GM12878 (cell line): ENCODE data around the gene SGTB. TPM values are rescaled to one million over a fixed set of nuclear protein-coding genes. Genes with fewer than 3 reads are reported as not detected.
A peak's percentile ranks its signal among the peaks of the same experiment; 100 is the strongest.

ENCODE experiments used
- ATF7 ChIP-seq: fragments of 450-650 bp; IDR thresholded peaks from 2 replicates; pipeline ENCODE4 v1.6.1; 2016; ENCODE audit warnings: low read depth, mild to moderate bottlenecking
- FOXK2 ChIP-seq: fragments of 450-650 bp; IDR thresholded peaks from 2 replicates; pipeline ENCODE4 v1.6.1; 2017; ENCODE audit warnings: mild to moderate bottlenecking, moderate library complexity
- MEF2A ChIP-seq: IDR thresholded peaks from 2 replicates; pipeline ENCODE4 v1.6.1; 2011; ENCODE audit warnings: low read depth, mild to moderate bottlenecking, low read length, moderate library complexity; ENCODE audit not compliant: insufficient read depth
- MTA2 ChIP-seq: fragments of 450-650 bp; IDR thresholded peaks from 2 replicates; pipeline ENCODE4 v1.6.1; 2016; ENCODE audit warnings: low read depth, mild to moderate bottlenecking, moderate library complexity
- NBN ChIP-seq: fragments of 450-650 bp; IDR thresholded peaks from 2 replicates; pipeline ENCODE4 v1.6.1; 2016
- PAX5 ChIP-seq: IDR thresholded peaks from 2 replicates; pipeline ENCODE4 v1.6.1; 2011; ENCODE audit warnings: low read depth, low read length, borderline replicate concordance
- POLR2AphosphoS2 ChIP-seq: IDR thresholded peaks from 2 replicates; pipeline ENCODE4 v1.6.1; 2011; ENCODE audit warnings: low read depth, mild to moderate bottlenecking, low read length, improper control_type of control experiment, moderate library complexity
- RAD21 ChIP-seq: IDR thresholded peaks from 2 replicates; pipeline ENCODE4 v1.6.1; 2011; ENCODE audit warnings: mild to moderate bottlenecking, low read depth, low read length, moderate library complexity; ENCODE audit not compliant: insufficient read depth
- SIX5 ChIP-seq: IDR thresholded peaks from 2 replicates; pipeline ENCODE4 v1.6.1; 2011; ENCODE audit warnings: mild to moderate bottlenecking, low read depth, low read length, moderate library complexity; ENCODE audit not compliant: severe bottlenecking
- SMC3 ChIP-seq: IDR thresholded peaks from 2 replicates; pipeline ENCODE4 v1.6.1; 2011; ENCODE audit warnings: low read length, improper control_type of control experiment, borderline replicate concordance
- SREBF1 ChIP-seq: IDR thresholded peaks from 2 replicates; pipeline ENCODE4 v1.6.1; 2012; ENCODE audit warnings: mild to moderate bottlenecking, low read length
- TCF7 ChIP-seq: IDR thresholded peaks from 2 replicates; pipeline ENCODE4 v1.6.1; 2014; ENCODE audit warnings: antibody characterized with exemption, borderline replicate concordance
- ZNF217 ChIP-seq: fragments of 450-650 bp; IDR thresholded peaks from 2 replicates; pipeline ENCODE4 v1.6.1; 2017; ENCODE audit warnings: antibody characterized with exemption, mild to moderate bottlenecking
- ZNF592 ChIP-seq: fragments of 450-650 bp; IDR thresholded peaks from 2 replicates; pipeline ENCODE4 v1.6.1; 2017; ENCODE audit warnings: mild to moderate bottlenecking, moderate library complexity
- polyA plus RNA-seq, 11 experiments: library from polyadenylated mRNA; depleted of rRNA in 4 of 11; unstranded in 6 of 11; stranded (reverse) in 5 of 11; fragments of >200 nt; fragmentation: Nextera tagmentation in 4 of 11; fragmentation: Illumina TruSeq in 1 of 11; extraction: Ambion mirVana in 4 of 11; extraction: Trizol in 1 of 11; gene quantifications; 1 replicate in 1 of 11; 2 replicates in 10 of 11; pipeline versions ENCODE4 v1.2.1 to v1.2.3, GENCODE V29; 2011 to 2016; ENCODE audit warnings: inconsistent platforms in 2 of 11, missing spikeins in 2 of 11, low read depth in 1 of 11
- total RNA-seq, 4 experiments: library from RNA; depleted of rRNA in 3 of 4; stranded (reverse); fragments of >200 nt in 3 of 4; fragmentation: Illumina TruSeq in 1 of 4; extraction: Trizol in 1 of 4; gene quantifications; 2 replicates each; pipeline versions ENCODE4 v1.2.1 to v1.2.3, GENCODE V29; 2013 to 2021
- TF ChIP-seq, protein P1 (sequence below): fragments of 450-650 bp; formaldehyde crosslinking; IDR thresholded peaks from 2 replicates; pipeline ENCODE4 v1.4.0; 2020; ENCODE audit warnings: mild to moderate bottlenecking, moderate library complexity
- TF ChIP-seq, protein P2 (sequence below): fragments of 450-650 bp; formaldehyde crosslinking; IDR thresholded peaks from 2 replicates; pipeline ENCODE4 v1.5.0; 2022; ENCODE audit warnings: mild to moderate bottlenecking, missing genetic modification characterization
- TF ChIP-seq, protein P3 (sequence below): IDR thresholded peaks from 2 replicates; pipeline ENCODE4 v1.6.1; 2012; ENCODE audit warnings: low read depth, low read length, improper control_type of control experiment

SGTB gene
- total and polyA plus RNA-seq, 10 of the 15 experiments (the other 5 are each of a cell fraction or from before 2014, with no cell fraction given): 1.0 to 7.8 (median 5.4) TPM

DNA sequence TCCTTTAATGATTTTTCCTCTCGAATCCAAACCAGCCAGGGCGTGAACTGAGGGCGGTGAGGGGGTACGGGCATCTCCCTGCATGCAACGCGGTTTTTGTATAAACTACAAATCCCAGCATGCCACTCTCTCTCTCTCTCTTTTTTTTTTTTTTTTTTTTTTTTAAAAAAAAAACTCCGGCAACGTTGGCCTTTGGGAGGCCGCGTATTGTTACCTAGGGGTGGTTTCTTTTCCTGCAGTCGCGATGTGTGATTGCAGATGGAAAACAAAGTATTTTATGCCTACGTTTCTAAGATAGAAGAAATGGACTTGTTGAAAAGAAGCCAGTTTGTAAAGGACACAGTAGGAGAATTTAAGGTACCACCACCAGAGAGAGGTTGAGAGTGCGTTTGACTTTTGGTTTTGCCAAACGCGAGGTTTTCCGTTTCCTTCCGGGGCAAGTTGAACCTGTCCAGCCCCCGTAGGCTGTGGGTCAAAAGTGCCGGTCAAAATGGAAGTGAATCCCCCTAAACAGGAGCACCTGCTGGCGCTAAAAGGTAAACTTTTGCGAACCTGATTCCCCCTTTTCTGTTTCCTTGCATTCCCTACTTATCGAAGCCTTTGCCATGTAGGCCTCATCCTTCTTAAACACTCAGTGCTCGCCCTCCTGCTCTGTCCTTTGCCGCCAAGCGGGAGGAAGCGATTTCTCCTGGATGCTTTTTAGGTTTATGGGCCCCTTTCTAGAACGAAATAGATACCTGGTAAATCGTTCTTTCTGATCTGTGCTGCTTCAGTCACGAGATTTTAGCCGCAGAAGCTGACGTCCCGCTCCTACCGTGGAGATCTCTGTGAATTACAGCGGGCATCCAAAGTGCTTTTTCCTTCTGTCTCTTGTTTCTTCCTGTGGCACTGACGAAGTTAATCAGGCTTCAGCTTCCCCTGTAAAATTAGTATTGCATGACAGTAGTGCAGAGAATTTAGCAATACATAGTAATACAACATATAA lies 97.0 kb downstream of the SGTB start, which contains the start of the genes SHLD3 and TRAPPC13 (continued):
- TF ChIP-seq ZNF592: no peak
- peak; percentile 75 for TF ChIP-seq SIX5
- peak; percentile 57 for TF ChIP-seq SREBF1
- TF ChIP-seq NBN: peak; percentile 83
- 0 out of 2 replicates have a peak, but pooled peaks have one; percentile 8 for TF ChIP-seq MEF2A
- peak; percentile 75 for TF ChIP-seq ATF7
- peak; percentile 91 for TF ChIP-seq MTA2
- TF ChIP-seq, protein P1, sequence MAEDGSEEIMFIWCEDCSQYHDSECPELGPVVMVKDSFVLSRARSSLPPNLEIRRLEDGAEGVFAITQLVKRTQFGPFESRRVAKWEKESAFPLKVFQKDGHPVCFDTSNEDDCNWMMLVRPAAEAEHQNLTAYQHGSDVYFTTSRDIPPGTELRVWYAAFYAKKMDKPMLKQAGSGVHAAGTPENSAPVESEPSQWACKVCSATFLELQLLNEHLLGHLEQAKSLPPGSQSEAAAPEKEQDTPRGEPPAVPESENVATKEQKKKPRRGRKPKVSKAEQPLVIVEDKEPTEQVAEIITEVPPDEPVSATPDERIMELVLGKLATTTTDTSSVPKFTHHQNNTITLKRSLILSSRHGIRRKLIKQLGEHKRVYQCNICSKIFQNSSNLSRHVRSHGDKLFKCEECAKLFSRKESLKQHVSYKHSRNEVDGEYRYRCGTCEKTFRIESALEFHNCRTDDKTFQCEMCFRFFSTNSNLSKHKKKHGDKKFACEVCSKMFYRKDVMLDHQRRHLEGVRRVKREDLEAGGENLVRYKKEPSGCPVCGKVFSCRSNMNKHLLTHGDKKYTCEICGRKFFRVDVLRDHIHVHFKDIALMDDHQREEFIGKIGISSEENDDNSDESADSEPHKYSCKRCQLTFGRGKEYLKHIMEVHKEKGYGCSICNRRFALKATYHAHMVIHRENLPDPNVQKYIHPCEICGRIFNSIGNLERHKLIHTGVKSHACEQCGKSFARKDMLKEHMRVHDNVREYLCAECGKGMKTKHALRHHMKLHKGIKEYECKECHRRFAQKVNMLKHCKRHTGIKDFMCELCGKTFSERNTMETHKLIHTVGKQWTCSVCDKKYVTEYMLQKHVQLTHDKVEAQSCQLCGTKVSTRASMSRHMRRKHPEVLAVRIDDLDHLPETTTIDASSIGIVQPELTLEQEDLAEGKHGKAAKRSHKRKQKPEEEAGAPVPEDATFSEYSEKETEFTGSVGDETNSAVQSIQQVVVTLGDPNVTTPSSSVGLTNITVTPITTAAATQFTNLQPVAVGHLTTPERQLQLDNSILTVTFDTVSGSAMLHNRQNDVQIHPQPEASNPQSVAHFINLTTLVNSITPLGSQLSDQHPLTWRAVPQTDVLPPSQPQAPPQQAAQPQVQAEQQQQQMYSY (CRISPR knock-in tag): no peak
- TF ChIP-seq TCF7: peak; percentile 33; the same call in 1 of the 2 replicates
- no peak for TF ChIP-seq RAD21
- TF ChIP-seq, protein P2, sequence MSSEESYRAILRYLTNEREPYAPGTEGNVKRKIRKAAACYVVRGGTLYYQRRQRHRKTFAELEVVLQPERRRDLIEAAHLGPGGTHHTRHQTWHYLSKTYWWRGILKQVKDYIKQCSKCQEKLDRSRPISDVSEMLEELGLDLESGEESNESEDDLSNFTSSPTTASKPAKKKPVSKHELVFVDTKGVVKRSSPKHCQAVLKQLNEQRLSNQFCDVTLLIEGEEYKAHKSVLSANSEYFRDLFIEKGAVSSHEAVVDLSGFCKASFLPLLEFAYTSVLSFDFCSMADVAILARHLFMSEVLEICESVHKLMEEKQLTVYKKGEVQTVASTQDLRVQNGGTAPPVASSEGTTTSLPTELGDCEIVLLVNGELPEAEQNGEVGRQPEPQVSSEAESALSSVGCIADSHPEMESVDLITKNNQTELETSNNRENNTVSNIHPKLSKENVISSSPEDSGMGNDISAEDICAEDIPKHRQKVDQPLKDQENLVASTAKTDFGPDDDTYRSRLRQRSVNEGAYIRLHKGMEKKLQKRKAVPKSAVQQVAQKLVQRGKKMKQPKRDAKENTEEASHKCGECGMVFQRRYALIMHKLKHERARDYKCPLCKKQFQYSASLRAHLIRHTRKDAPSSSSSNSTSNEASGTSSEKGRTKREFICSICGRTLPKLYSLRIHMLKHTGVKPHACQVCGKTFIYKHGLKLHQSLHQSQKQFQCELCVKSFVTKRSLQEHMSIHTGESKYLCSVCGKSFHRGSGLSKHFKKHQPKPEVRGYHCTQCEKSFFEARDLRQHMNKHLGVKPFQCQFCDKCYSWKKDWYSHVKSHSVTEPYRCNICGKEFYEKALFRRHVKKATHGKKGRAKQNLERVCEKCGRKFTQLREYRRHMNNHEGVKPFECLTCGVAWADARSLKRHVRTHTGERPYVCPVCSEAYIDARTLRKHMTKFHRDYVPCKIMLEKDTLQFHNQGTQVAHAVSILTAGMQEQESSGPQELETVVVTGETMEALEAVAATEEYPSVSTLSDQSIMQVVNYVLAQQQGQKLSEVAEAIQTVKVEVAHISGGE (CRISPR knock-in tag): no peak
- no peak for TF ChIP-seq SMC3
- TF ChIP-seq, protein P3, sequence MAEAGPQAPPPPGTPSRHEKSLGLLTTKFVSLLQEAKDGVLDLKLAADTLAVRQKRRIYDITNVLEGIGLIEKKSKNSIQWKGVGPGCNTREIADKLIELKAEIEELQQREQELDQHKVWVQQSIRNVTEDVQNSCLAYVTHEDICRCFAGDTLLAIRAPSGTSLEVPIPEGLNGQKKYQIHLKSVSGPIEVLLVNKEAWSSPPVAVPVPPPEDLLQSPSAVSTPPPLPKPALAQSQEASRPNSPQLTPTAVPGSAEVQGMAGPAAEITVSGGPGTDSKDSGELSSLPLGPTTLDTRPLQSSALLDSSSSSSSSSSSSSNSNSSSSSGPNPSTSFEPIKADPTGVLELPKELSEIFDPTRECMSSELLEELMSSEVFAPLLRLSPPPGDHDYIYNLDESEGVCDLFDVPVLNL: 0 out of 2 replicates have a peak, but pooled peaks have one; percentile 16
- TF ChIP-seq FOXK2: peak; percentile 61
- no peak for TF ChIP-seq POLR2AphosphoS2
- TF ChIP-seq PAX5: no peak
- TF ChIP-seq ZNF217: no peak
